GM10266 (cell line): Measurements from ENCODE around the gene RNF13.
"Not testable (repeated sequence)": the region's sequence is repeated elsewhere in the genome, so short reads cannot be mapped to it uniquely, and the experiment has no call there.

Source experiments
- DNase-seq: peaks from one replicate; pipeline ENCODE4 v3.0.0; 2012; ENCODE audit errors: extremely low spot score
- CTCF ChIP-seq: IDR thresholded peaks from 2 replicates; pipeline ENCODE4 v1.5.1; 2012; ENCODE audit warnings: mild to moderate bottlenecking, low read depth; ENCODE audit not compliant: control insufficient read depth, insufficient read depth; ENCODE audit errors: missing control alignments

The RNF13 gene

GRCh38 chr3:149881879-149882278, 68.9 kb downstream of the RNF13 start:
- DNase-seq = no peak
- no peak for TF ChIP-seq CTCF

- no peak for DNase-seq
- no peak for TF ChIP-seq CTCF
Observed at GRCh38 chr3:149883134-149883533, 70.1 kb downstream of the RNF13 start.

- DNase-seq = not testable (repeated sequence)
Observed at GRCh38 chr3:149883860-149884259, 70.8 kb downstream of the RNF13 start.

- not testable (repeated sequence) for DNase-seq
Observed at GRCh38 chr3:149884848-149885247, 71.8 kb downstream of the RNF13 start.

- no peak for TF ChIP-seq CTCF
- DNase-seq = no peak
Observed at GRCh38 chr3:149886957-149887356, 73.9 kb downstream of the RNF13 start.

- no peak for DNase-seq
- no peak for TF ChIP-seq CTCF
Observed at GRCh38 chr3:149891621-149892020, 78.6 kb downstream of the RNF13 start.

- DNase-seq = no peak
- no peak for TF ChIP-seq CTCF
Observed at GRCh38 chr3:149892371-149892770, 79.4 kb downstream of the RNF13 start.

- no peak for DNase-seq
- no peak for TF ChIP-seq CTCF
Observed at GRCh38 chr3:149894205-149894604, 81.2 kb downstream of the RNF13 start.
